ENCODE measurements around the gene CAPS. TPM values are rescaled to one million over a fixed set of nuclear protein-coding genes. Genes with fewer than 3 reads are reported as not detected.

Gene CAPS
- total RNA-seq, 1 donor from 2014 or later: 21.6 TPM

DNA sequence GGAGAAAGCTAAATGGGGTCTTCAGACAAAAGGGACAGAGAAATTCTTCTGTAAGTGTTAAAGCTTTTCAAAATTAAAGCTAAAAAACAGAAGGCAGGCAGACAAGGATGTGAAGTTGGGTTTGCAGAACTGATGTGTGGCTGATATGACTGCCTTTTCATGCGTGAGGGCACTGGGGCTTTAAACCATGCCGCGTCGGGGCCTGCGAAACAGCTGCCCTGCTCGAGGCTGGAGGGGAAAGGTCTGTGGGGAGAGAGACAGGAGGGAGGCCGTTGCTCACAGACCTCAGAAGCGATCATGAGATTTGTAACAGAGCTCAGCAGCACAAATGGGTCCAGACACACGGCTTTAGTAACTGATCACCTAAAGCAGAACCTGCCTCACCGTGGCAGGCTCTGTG is 23.5 kb downstream of the CAPS start:
- DNase-seq (no peak), ATAC-seq (ENCODE audit: low read depth) (no peak)
- no peak overlapping the region for H3K27ac Mint-ChIP-seq
- intact Hi-C loops (cut with micrococcal nuclease): no loop called here
- CTCF ChIA-PET: interaction anchor here (1.1 to 1.5 kb wide), 2 partner anchors 30 to 134 kb away, joined by 3 to 4 read pairs; no protein-coding TSS in a partner anchor
- TF ChIP-seq, protein P1, sequence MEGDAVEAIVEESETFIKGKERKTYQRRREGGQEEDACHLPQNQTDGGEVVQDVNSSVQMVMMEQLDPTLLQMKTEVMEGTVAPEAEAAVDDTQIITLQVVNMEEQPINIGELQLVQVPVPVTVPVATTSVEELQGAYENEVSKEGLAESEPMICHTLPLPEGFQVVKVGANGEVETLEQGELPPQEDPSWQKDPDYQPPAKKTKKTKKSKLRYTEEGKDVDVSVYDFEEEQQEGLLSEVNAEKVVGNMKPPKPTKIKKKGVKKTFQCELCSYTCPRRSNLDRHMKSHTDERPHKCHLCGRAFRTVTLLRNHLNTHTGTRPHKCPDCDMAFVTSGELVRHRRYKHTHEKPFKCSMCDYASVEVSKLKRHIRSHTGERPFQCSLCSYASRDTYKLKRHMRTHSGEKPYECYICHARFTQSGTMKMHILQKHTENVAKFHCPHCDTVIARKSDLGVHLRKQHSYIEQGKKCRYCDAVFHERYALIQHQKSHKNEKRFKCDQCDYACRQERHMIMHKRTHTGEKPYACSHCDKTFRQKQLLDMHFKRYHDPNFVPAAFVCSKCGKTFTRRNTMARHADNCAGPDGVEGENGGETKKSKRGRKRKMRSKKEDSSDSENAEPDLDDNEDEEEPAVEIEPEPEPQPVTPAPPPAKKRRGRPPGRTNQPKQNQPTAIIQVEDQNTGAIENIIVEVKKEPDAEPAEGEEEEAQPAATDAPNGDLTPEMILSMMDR (IDR thresholded peaks at IDR 0.05): no peak
- no peaks in the 10 kb centered on the region for H3K27me3 Mint-ChIP-seq
- no peaks in the 10 kb centered on the region for H3K9me3 Mint-ChIP-seq
- no peak overlapping the region for H3K4me3 Mint-ChIP-seq
- H3K36me3 Mint-ChIP-seq (ENCODE audit: low read depth): peaks cover 77% of the 10 kb centered on the region
- no peaks in the 10 kb centered on the region for H3K4me1 Mint-ChIP-seq
- POLR2A ChIA-PET: no interaction called here

DNA sequence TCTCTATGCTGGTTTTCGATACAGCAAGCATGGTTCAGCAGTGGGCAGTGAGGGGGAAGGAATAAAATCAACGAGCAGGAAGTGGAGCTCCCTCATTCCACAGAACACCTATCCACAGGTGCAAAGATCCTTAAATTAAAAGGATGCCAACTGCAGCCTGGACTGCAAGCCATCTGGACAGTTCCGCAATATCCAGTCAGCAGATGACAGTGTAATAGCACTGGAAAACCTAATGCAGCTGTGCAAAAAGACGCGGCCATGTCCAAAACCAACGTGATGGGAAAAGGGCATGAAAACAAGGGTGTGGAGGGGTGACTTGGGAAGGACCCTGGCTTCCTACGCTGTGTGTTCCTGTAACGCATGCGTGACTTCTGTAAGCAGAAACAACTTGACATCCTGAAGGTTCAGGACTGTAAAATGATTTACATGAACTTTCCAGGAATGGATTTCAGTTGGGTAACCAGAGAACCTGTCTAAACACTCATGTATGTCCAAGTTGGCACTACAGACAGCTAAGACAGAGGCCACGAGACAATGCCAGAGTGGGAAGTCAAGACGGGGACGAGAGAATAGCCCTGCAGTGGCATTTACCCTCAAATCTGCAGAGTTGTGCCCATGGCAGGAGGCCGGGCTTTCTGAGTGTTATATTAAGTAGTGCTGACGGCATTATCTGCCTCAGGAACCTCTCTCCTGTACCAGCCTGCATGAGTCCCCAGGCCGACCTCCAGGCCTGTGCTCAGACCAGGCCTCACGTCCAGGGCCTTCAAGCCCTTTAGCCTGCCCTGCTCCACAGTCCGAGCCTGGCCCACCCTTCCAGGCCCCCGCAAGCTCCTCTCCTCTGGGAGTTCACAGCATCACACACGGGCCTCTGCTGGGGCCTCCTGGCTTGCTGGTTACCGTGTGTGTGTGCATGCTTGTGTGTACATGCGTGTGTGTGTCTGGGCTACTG is 26.5 kb downstream of the CAPS start:
- TF ChIP-seq, protein P1 (IDR thresholded peaks at IDR 0.05): no peak
- intact Hi-C loops (cut with micrococcal nuclease): no loop called here
- Mint-ChIP-seq H3K27ac (no peak overlapping the region), H3K4me1 (no peaks in the 10 kb centered on the region), H3K36me3 (ENCODE audit: low read depth) (peaks cover 72% of the 10 kb centered on the region), H3K27me3 (no peaks in the 10 kb centered on the region), H3K9me3 (no peaks in the 10 kb centered on the region), H3K4me3 (no peak overlapping the region)
- ChIA-PET POLR2A (no interaction called here), CTCF (no interaction called here)
- ATAC-seq (ENCODE audit: low read depth) (no peak), DNase-seq (no peak)

- intact Hi-C loops (cut with micrococcal nuclease): no loop called here
- Mint-ChIP-seq H3K27me3 (no peaks in the 10 kb centered on the region), H3K36me3 (ENCODE audit: low read depth) (peaks cover 67% of the 10 kb centered on the region), H3K4me3 (no peak overlapping the region), H3K4me1 (peaks cover 1% of the 10 kb centered on the region), H3K9me3 (no peaks in the 10 kb centered on the region), H3K27ac (no peak overlapping the region)
- CTCF ChIA-PET: interaction anchor here (1.2 kb wide), 1 partner anchor 26 kb away, joined by 3 read pairs; no protein-coding TSS in a partner anchor
- DNase-seq: no peak
- TF ChIP-seq, protein P1 (IDR thresholded peaks at IDR 0.05): no peak
- ATAC-seq (ENCODE audit: low read depth): no peak
- POLR2A ChIA-PET: no interaction called here
These were observed 27.6 kb downstream of the CAPS start for GRCh38 chr19:5941673-5942072.

GRCh38 chr19:5943045-5943444 is 29.0 kb downstream of the CAPS start:
- ChIA-PET CTCF (no interaction called here), POLR2A (no interaction called here)
- H3K27me3 Mint-ChIP-seq: no peaks in the 10 kb centered on the region
- TF ChIP-seq, protein P1 (IDR thresholded peaks at IDR 0.05): no peak
- DNase-seq (no peak), ATAC-seq (ENCODE audit: low read depth) (no peak)
- no peaks in the 10 kb centered on the region for H3K9me3 Mint-ChIP-seq
- H3K27ac Mint-ChIP-seq: no peak overlapping the region
- no peak overlapping the region for H3K4me3 Mint-ChIP-seq
- H3K4me1 Mint-ChIP-seq: peaks cover 8% of the 10 kb centered on the region
- intact Hi-C loops (cut with micrococcal nuclease): no loop called here
- peaks cover 61% of the 10 kb centered on the region for H3K36me3 Mint-ChIP-seq (ENCODE audit: low read depth)

DNA sequence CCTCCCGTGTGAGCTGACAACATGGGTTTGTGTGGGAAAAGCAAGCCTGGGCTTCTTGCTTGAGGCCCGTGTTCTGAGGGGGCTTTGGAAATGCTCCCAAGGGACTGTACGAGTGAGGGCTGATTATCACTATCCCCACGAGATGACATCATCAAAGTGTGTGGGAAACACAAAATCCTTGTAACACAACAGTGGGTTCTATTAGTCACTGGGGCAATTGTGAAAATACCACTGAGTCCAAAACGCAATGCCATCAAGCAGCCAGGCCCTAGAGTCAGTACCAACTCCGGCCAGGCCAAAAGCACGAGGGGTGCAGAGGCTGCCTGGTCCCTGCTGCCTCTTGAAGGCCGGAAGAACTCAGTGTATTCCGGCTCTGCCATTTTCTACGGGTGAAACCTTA is 29.6 kb downstream of the CAPS start:
- Mint-ChIP-seq H3K4me1 (peaks cover 12% of the 10 kb centered on the region), H3K27ac (no peak overlapping the region), H3K4me3 (no peak overlapping the region), H3K9me3 (no peaks in the 10 kb centered on the region), H3K36me3 (ENCODE audit: low read depth) (peaks cover 61% of the 10 kb centered on the region), H3K27me3 (no peaks in the 10 kb centered on the region)
- ATAC-seq (ENCODE audit: low read depth) (no peak), DNase-seq (no peak)
- TF ChIP-seq, protein P1 (IDR thresholded peaks at IDR 0.05): no peak
- intact Hi-C loops (cut with micrococcal nuclease): no loop called here
- ChIA-PET CTCF (no interaction called here), POLR2A (no interaction called here)

Measured in activated B cell treated with CpG ODN at 0.5 μM for 24 hours (primary cell).